ENCODE data around the gene AIRE. TPM values are rescaled to one million over a fixed set of nuclear protein-coding genes. Genes with fewer than 3 reads are reported as not detected.

The AIRE gene
- total RNA-seq, 1 donor from 2014 or later, result not detected

GRCh38 chr21:44314561-44314960 lies 28.9 kb downstream of the AIRE start:
- Mint-ChIP-seq H3K9me3 (ENCODE audit: low read depth) (no peaks in the 10 kb centered on the region), H3K27ac (no peak overlapping the region), H3K4me1 (ENCODE audit: low read depth) (no peaks in the 10 kb centered on the region), H3K4me3 (ENCODE audit: low read depth) (no peak overlapping the region), H3K27me3 (no peaks in the 10 kb centered on the region), H3K36me3 (ENCODE audit: insufficient read depth) (peaks cover 5% of the 10 kb centered on the region)
- no peak for DNase-seq (ENCODE audit: low spot score, unreplicated experiment)
- no peak for TF ChIP-seq CTCF (IDR thresholded peaks at IDR 0.05; ENCODE audit: unreplicated experiment)

GRCh38 chr21:44315691-44316203 lies 30.1 kb downstream of the AIRE start:
- no peak overlapping the region for H3K4me3 Mint-ChIP-seq (ENCODE audit: low read depth)
- peaks cover 5% of the 10 kb centered on the region for H3K36me3 Mint-ChIP-seq (ENCODE audit: insufficient read depth)
- H3K27ac Mint-ChIP-seq, result no peak overlapping the region
- no peaks in the 10 kb centered on the region for H3K9me3 Mint-ChIP-seq (ENCODE audit: low read depth)
- TF ChIP-seq CTCF (IDR thresholded peaks at IDR 0.05; ENCODE audit: unreplicated experiment), result no peak
- no peaks in the 10 kb centered on the region for H3K4me1 Mint-ChIP-seq (ENCODE audit: low read depth)
- DNase-seq (ENCODE audit: low spot score, unreplicated experiment), result no peak
- H3K27me3 Mint-ChIP-seq, result no peaks in the 10 kb centered on the region

- Mint-ChIP-seq H3K4me3 (ENCODE audit: low read depth) (no peak overlapping the region), H3K27me3 (no peaks in the 10 kb centered on the region), H3K36me3 (ENCODE audit: insufficient read depth) (no peaks in the 10 kb centered on the region), H3K27ac (no peak overlapping the region), H3K9me3 (ENCODE audit: low read depth) (no peaks in the 10 kb centered on the region), H3K4me1 (ENCODE audit: low read depth) (no peaks in the 10 kb centered on the region)
- TF ChIP-seq CTCF (IDR thresholded peaks at IDR 0.05; ENCODE audit: unreplicated experiment), result no peak
- no peak for DNase-seq (ENCODE audit: low spot score, unreplicated experiment)
Measured at GRCh38 chr21:44316277-44316900, 30.7 kb downstream of the AIRE start.

GRCh38 chr21:44317241-44317782 lies 31.6 kb downstream of the AIRE start:
- H3K36me3 Mint-ChIP-seq (ENCODE audit: insufficient read depth), result peaks cover 1% of the 10 kb centered on the region
- no peaks in the 10 kb centered on the region for H3K9me3 Mint-ChIP-seq (ENCODE audit: low read depth)
- H3K27me3 Mint-ChIP-seq, result no peaks in the 10 kb centered on the region
- H3K4me1 Mint-ChIP-seq (ENCODE audit: low read depth), result no peaks in the 10 kb centered on the region
- no peak overlapping the region for H3K4me3 Mint-ChIP-seq (ENCODE audit: low read depth)
- no peak for DNase-seq (ENCODE audit: low spot score, unreplicated experiment)
- no peak overlapping the region for H3K27ac Mint-ChIP-seq
- TF ChIP-seq CTCF (IDR thresholded peaks at IDR 0.05; ENCODE audit: unreplicated experiment), result no peak

GRCh38 chr21:44317871-44318270 lies 32.2 kb downstream of the AIRE start:
- Mint-ChIP-seq H3K9me3 (ENCODE audit: low read depth) (no peaks in the 10 kb centered on the region), H3K4me3 (ENCODE audit: low read depth) (no peak overlapping the region), H3K27ac (no peak overlapping the region), H3K36me3 (ENCODE audit: insufficient read depth) (peaks cover 1% of the 10 kb centered on the region), H3K4me1 (ENCODE audit: low read depth) (no peaks in the 10 kb centered on the region), H3K27me3 (no peaks in the 10 kb centered on the region)
- DNase-seq (ENCODE audit: low spot score, unreplicated experiment), result no peak
- TF ChIP-seq CTCF (IDR thresholded peaks at IDR 0.05; ENCODE audit: unreplicated experiment), result no peak

All from progenitor cell of endocrine pancreas (in vitro differentiated cells).